Measurements from ENCODE around the gene TRABD. TPM values are rescaled to one million over a fixed set of nuclear protein-coding genes. Genes with fewer than 3 reads are reported as not detected.

The TRABD gene
- total RNA-seq, 1 donor from 2014 or later: 35.7 TPM

GRCh38 chr22:50190182-50190940, 4.6 kb downstream of the TRABD start:
- DNase-seq (ENCODE audit: low read depth): peak; percentile 32
- Mint-ChIP-seq H3K9me3 (ENCODE audit: unreplicated experiment) (no peaks in the 10 kb centered on the region), H3K27ac (ENCODE audit: unreplicated experiment) (peak overlapping the region; percentile 34), H3K36me3 (ENCODE audit: low read depth, unreplicated experiment) (peaks cover 3% of the 10 kb centered on the region), H3K4me3 (ENCODE audit: unreplicated experiment) (no peak overlapping the region), H3K27me3 (ENCODE audit: low read depth, unreplicated experiment) (no peaks in the 10 kb centered on the region), H3K4me1 (ENCODE audit: low read depth, unreplicated experiment) (peaks cover 8% of the 10 kb centered on the region)
- Histone ChIP-seq H3K27me3 (ENCODE audit: insufficient read depth, low read length) (no peaks in the 10 kb centered on the region), H3K9me3 (ENCODE audit: insufficient read depth, low read depth, low read length) (no peaks in the 10 kb centered on the region), H3K79me2 (ENCODE audit: insufficient read depth, low read length) (peaks cover 66% of the 10 kb centered on the region), H3K4me3 (ENCODE audit: insufficient read depth, low read depth, low read length) (peak overlapping the region; percentile 10), H3K4me1 (ENCODE audit: insufficient read depth, low read length) (peaks cover 22% of the 10 kb centered on the region), H3K4me2 (ENCODE audit: low read length) (peak overlapping the region; percentile 69), H2AFZ (ENCODE audit: low read depth, low read length) (peak overlapping the region; percentile 41), H4K20me1 (ENCODE audit: insufficient read depth, low read length) (peaks cover 64% of the 10 kb centered on the region), H3K27ac (ENCODE audit: low read depth, low read length) (no peak overlapping the region), H3K36me3 (ENCODE audit: insufficient read depth, low read length) (no peaks in the 10 kb centered on the region), H3K9ac (ENCODE audit: low read length) (peak overlapping the region; percentile 18)
- FAIRE-seq: no peak
- TF ChIP-seq EZH2 (IDR thresholded peaks at IDR 0.05; ENCODE audit: insufficient read depth, low read length): no peak
- TF ChIP-seq, protein P1, sequence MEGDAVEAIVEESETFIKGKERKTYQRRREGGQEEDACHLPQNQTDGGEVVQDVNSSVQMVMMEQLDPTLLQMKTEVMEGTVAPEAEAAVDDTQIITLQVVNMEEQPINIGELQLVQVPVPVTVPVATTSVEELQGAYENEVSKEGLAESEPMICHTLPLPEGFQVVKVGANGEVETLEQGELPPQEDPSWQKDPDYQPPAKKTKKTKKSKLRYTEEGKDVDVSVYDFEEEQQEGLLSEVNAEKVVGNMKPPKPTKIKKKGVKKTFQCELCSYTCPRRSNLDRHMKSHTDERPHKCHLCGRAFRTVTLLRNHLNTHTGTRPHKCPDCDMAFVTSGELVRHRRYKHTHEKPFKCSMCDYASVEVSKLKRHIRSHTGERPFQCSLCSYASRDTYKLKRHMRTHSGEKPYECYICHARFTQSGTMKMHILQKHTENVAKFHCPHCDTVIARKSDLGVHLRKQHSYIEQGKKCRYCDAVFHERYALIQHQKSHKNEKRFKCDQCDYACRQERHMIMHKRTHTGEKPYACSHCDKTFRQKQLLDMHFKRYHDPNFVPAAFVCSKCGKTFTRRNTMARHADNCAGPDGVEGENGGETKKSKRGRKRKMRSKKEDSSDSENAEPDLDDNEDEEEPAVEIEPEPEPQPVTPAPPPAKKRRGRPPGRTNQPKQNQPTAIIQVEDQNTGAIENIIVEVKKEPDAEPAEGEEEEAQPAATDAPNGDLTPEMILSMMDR (IDR thresholded peaks at IDR 0.05; ENCODE audit: insufficient read depth, low read depth, low read length): no peak

- Histone ChIP-seq H3K27ac (ENCODE audit: low read depth, low read length) (no peak overlapping the region), H3K36me3 (ENCODE audit: insufficient read depth, low read length) (no peaks in the 10 kb centered on the region), H3K4me3 (ENCODE audit: insufficient read depth, low read depth, low read length) (no peak overlapping the region), H2AFZ (ENCODE audit: low read depth, low read length) (no peak overlapping the region), H4K20me1 (ENCODE audit: insufficient read depth, low read length) (peaks cover 64% of the 10 kb centered on the region), H3K79me2 (ENCODE audit: insufficient read depth, low read length) (peaks cover 66% of the 10 kb centered on the region), H3K27me3 (ENCODE audit: insufficient read depth, low read length) (no peaks in the 10 kb centered on the region), H3K9ac (ENCODE audit: low read length) (no peak overlapping the region), H3K9me3 (ENCODE audit: insufficient read depth, low read depth, low read length) (no peaks in the 10 kb centered on the region), H3K4me1 (ENCODE audit: insufficient read depth, low read length) (peaks cover 21% of the 10 kb centered on the region), H3K4me2 (ENCODE audit: low read length) (peak overlapping the region; percentile 69)
- Mint-ChIP-seq H3K4me1 (ENCODE audit: low read depth, unreplicated experiment) (peaks cover 8% of the 10 kb centered on the region), H3K36me3 (ENCODE audit: low read depth, unreplicated experiment) (peaks cover 3% of the 10 kb centered on the region), H3K9me3 (ENCODE audit: unreplicated experiment) (no peaks in the 10 kb centered on the region), H3K4me3 (ENCODE audit: unreplicated experiment) (peak overlapping the region; percentile 54), H3K27ac (ENCODE audit: unreplicated experiment) (no peak overlapping the region), H3K27me3 (ENCODE audit: low read depth, unreplicated experiment) (no peaks in the 10 kb centered on the region)
- DNase-seq (ENCODE audit: low read depth) (no peak), FAIRE-seq (no peak)
- TF ChIP-seq, protein P1 (IDR thresholded peaks at IDR 0.05; ENCODE audit: insufficient read depth, low read depth, low read length): no peak
- no peak for TF ChIP-seq EZH2 (IDR thresholded peaks at IDR 0.05; ENCODE audit: insufficient read depth, low read length)
These were observed 5.4 kb downstream of the TRABD start for GRCh38 chr22:50190941-50191741.
